CD4-positive, alpha-beta T cell treated with Interferon gamma for 1 hour (primary cell): Measurements from ENCODE around the gene DDX21.
A peak's percentile ranks its signal among the peaks of the same experiment; 100 is the strongest.

Source experiments
- DNase-seq: peaks from one replicate; pipeline ENCODE4 v3.0.0-alpha.2; 2020

DDX21 gene

GRCh38 chr10:68988530-68989316, 32.8 kb downstream of the DDX21 start, which contains the start of gene KIFBP:
TSS of gene KIFBP (plus strand) at chr10:68988803. CDS start at chr10:68988833, 30 bp downstream.
- DNase-seq: peak; percentile 85

- no peak for DNase-seq
Measured at GRCh38 chr10:68989317-68989990, 33.5 kb downstream of the DDX21 start.

- no peak for DNase-seq
Measured at GRCh38 chr10:68992636-68993440, 36.9 kb downstream of the DDX21 start.

GRCh38 chr10:68997211-68997610, 41.2 kb downstream of the DDX21 start:
- no peak for DNase-seq

DNA sequence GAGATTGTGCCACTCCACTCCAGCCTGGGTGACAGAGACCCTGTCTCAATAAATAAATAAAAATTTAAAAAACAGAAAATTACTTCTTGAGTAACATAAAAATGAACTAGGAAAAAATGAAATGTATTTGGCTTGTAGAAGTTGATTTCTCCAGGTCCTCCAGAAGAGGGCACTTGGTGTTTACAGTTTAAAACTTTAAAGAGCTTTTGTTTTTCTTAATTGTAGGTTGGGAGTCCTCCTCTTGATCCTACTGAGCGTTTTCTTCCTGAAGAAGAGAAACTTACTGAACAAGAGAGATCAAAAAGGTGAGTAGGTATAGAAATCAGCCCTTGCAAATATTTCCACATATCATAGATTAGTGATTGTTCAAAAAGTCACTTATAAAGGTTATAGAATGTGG, 48.9 kb downstream of the DDX21 start:
- DNase-seq: no peak

DNA sequence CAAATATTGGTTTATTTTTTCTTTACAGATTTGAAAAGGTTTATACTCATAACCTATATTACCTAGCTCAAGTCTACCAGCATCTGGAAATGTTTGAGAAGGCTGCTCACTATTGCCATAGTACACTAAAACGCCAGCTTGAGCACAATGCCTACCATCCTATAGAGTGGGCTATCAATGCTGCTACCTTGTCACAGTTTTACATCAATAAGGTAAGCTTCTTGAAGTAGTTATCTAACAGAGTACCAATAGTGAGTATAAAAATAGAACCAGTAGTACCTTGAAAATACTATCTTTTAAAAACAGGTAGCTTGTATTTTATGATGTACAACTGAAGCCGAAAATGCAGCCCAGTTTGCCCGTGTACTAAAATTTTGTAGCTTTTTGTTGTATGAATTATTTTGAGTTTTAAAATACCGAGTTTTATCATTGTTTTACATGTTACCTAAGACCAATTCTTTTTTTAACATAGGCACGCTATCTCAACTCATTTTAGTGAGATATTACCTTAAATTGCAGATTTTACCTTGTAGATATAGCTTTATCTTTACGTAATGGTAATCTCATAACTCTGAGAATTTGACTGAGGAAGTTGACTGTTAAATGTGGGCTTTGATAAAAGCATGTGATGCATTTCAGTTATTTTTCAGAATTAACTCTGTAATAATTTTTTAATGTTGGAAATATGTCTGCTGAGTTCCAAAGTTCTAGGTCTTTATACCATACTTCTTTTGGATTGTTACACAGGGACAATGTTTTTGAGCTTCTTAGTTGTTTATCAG, 49.9 kb downstream of the DDX21 start:
- no peak for DNase-seq

GRCh38 chr10:69007260-69007659, 51.3 kb downstream of the DDX21 start:
- no peak for DNase-seq

- DNase-seq: no peak
Measured at GRCh38 chr10:69009360-69009759, 53.4 kb downstream of the DDX21 start.

DNA sequence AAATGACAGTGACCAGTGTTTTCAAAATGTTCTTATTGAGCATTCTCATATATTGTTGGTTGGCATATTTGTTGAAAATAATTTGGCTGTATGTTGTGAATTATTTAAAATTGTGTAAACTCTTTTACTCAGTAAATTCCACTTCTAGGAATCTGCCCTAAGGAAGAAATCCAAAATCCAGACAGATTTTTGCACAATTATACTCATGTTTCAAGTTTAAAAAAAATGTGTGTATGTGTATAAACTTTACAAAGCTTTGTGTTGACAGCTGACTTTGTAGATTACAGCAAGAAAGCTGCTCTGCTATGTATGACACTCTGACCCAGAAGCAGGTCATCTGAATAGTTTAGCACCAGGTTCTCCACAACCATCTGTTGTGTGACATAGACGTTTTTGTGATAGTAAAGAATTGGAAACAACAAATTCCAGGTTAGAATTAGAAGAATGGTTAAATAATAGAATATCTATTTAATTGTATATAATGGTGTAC, 54.2 kb downstream of the DDX21 start:
- no peak for DNase-seq

DNA sequence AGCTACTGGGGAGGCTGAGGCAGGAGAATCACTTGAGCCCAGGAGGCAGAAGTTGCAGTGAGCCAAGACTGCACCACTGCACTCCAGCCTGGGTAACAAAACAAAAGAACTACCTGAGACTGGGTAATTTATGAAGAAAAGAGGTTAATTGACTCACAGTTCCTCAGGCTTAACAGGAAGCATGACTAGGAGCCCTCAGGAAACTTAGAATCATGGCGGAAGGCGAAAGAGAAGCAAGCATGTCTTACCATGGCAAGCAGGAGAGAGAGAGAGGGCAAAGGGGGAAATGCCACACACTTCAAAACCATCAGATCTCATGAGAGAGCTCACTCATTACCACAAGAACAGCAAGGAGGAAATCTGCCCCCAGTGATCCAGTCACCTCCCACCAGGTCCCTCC, 56.8 kb downstream of the DDX21 start:
- peak; percentile 9 for DNase-seq

- no peak for DNase-seq
Measured at GRCh38 chr10:69014171-69014570, 58.2 kb downstream of the DDX21 start.

DNA sequence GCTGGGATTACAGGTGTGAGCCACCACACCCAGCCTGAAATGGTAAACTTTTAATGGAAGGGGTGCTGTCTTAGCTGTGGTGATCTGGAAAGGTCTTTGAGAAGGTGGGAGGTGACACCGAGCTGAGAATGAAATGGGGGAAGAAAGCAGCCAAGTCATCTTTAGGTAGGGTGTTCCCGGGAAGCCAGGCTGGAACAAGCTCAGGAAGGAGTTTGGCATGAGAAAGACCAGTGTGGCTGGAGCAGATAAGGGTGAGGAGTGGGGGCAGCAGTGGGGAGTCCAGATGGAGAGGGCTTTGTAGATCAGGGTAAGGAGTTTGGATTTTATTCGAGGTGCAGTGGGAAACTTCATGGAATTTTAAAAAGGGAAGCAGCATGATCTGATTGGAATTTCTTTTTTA, 62.6 kb downstream of the DDX21 start:
- no peak for DNase-seq

DNA sequence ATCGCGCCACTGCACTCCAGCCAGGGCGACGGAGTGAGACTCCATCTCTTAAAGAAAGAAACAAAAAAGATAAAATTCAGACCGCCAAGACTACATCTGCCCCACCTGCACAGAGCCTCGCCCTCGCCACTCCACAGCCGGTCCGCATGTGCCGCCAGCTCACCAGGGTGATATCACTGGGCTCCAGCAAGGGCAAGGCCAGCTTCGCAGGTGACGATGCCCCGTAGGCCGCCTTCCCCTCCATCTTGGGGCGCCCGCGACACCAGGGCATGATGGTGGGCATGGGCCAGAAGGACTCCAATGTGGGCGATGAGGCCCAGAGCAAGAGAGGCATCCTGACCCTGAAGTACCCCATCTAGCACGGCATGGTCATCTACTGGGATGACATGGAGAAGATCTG, 66.6 kb downstream of the DDX21 start:
- DNase-seq: no peak

- no peak for DNase-seq
Measured at GRCh38 chr10:69025370-69025896, 69.5 kb downstream of the DDX21 start.

DNA sequence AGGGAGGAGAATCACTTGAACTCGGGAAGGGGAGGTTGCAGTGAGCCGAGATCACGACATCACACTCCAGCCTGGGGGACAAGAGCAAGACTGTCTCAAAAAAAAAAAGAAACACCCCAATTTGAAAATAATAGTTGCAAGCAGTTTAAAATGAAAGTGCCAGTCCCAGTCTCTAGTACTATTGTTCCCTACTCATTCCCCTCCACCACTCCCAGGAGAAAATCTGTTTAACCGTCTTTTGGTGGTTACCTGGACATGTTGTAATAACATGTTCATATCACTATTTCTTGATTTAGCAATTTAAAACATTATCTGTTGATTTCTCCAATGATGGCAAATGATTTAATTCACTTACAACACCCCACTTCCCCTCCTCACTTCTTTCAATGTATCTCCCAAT, 77.3 kb downstream of the DDX21 start:
- no peak for DNase-seq
